ENCODE data around the gene KCNN4. TPM values are rescaled to one million over a fixed set of nuclear protein-coding genes. Genes with fewer than 3 reads are reported as not detected.

The KCNN4 gene
- total RNA-seq, 2 experiments from 2014 or later: 31.3 to 40.0 TPM

GRCh38 chr19:43724896-43725295 lies 55.9 kb downstream of the KCNN4 start:
- Histone ChIP-seq H3K36me3 (ENCODE audit: insufficient read depth, low read length) (peaks cover 22% of the 10 kb centered on the region), H3K4me2 (ENCODE audit: low read length) (peak overlapping the region; percentile 7), H3K9me3 (ENCODE audit: low read length) (no peaks in the 10 kb centered on the region), H2AFZ (ENCODE audit: low read length) (no peak overlapping the region), H3K79me2 (ENCODE audit: insufficient read depth, low read depth, low read length) (no peaks in the 10 kb centered on the region), H3K9me2 (ENCODE audit: insufficient read depth, low read length) (no peaks in the 10 kb centered on the region), H3K4me1 (ENCODE audit: insufficient read depth, low read length, poor library complexity, severe bottlenecking) (peaks cover 15% of the 10 kb centered on the region), H3K27ac (ENCODE audit: low read depth, low read length, poor library complexity, severe bottlenecking) (no peak overlapping the region), H3K4me3 (ENCODE audit: low read depth, low read length, poor library complexity, severe bottlenecking) (no peak overlapping the region), H4K20me1 (ENCODE audit: insufficient read depth, low read length) (no peaks in the 10 kb centered on the region)
- no peak for DNase-seq (ENCODE audit: low spot score)
- CTCF ChIA-PET (ENCODE audit: unreplicated experiment): no interaction called here
- intact Hi-C loops (cut with micrococcal nuclease; ENCODE audit: unreplicated experiment): loop anchor here (10.0 kb wide), 1 partner anchor 60 kb away; no protein-coding TSS in a partner anchor
- BruUV-seq (replicated peaks): no TSS peak
- POLR2A ChIA-PET: interaction anchor here (0.6 kb wide), 1 partner anchor 259 kb away, joined by 5 read pairs; the partner anchor contains the start of gene LYPD3
- no peak for TF ChIP-seq EZH2phosphoT487 (IDR thresholded peaks at IDR 0.05; ENCODE audit: borderline replicate concordance, low read depth, low read length)
- no peak for TF ChIP-seq CTCF (conservative IDR thresholded peaks at IDR 0.05; ENCODE audit: low read length)

- Histone ChIP-seq H3K9me2 (ENCODE audit: insufficient read depth, low read length) (no peaks in the 10 kb centered on the region), H3K4me1 (ENCODE audit: insufficient read depth, low read length, poor library complexity, severe bottlenecking) (peaks cover 15% of the 10 kb centered on the region), H3K36me3 (ENCODE audit: insufficient read depth, low read length) (peaks cover 9% of the 10 kb centered on the region), H3K9me3 (ENCODE audit: low read length) (no peaks in the 10 kb centered on the region), H3K79me2 (ENCODE audit: insufficient read depth, low read depth, low read length) (no peaks in the 10 kb centered on the region), H3K27ac (ENCODE audit: low read depth, low read length, poor library complexity, severe bottlenecking) (no peak overlapping the region), H2AFZ (ENCODE audit: low read length) (no peak overlapping the region), H4K20me1 (ENCODE audit: insufficient read depth, low read length) (no peaks in the 10 kb centered on the region), H3K4me3 (ENCODE audit: low read depth, low read length, poor library complexity, severe bottlenecking) (no peak overlapping the region), H3K4me2 (ENCODE audit: low read length) (no peak overlapping the region)
- ChIA-PET CTCF (ENCODE audit: unreplicated experiment) (no interaction called here), POLR2A (no interaction called here)
- intact Hi-C loops (cut with micrococcal nuclease; ENCODE audit: unreplicated experiment): loop anchor here (10.0 kb wide), 1 partner anchor 59 kb away; no protein-coding TSS in a partner anchor
- no TSS peak for BruUV-seq (replicated peaks)
- no peak for DNase-seq (ENCODE audit: low spot score)
- TF ChIP-seq EZH2phosphoT487 (IDR thresholded peaks at IDR 0.05; ENCODE audit: borderline replicate concordance, low read depth, low read length): no peak
- TF ChIP-seq CTCF (conservative IDR thresholded peaks at IDR 0.05; ENCODE audit: low read length): peak; percentile 47
Measured at GRCh38 chr19:43723588-43723987, 57.2 kb downstream of the KCNN4 start.

GRCh38 chr19:43721469-43722048 lies 59.2 kb downstream of the KCNN4 start:
- H3K4me1 ChIP-seq (ENCODE audit: insufficient read depth, low read length, poor library complexity, severe bottlenecking): peaks cover 15% of the 10 kb centered on the region
- intact Hi-C loops (cut with micrococcal nuclease; ENCODE audit: unreplicated experiment): loop anchor here (10.0 kb wide), 1 partner anchor 57 kb away; no protein-coding TSS in a partner anchor
- no peak overlapping the region for H3K27ac ChIP-seq (ENCODE audit: low read depth, low read length, poor library complexity, severe bottlenecking)
- H3K4me2 ChIP-seq (ENCODE audit: low read length): no peak overlapping the region
- H3K4me3 ChIP-seq (ENCODE audit: low read depth, low read length, poor library complexity, severe bottlenecking): no peak overlapping the region
- ChIA-PET POLR2A (interaction anchor here (1.0 kb wide), 1 partner anchor 37 kb away, joined by 3 read pairs; no protein-coding TSS in a partner anchor), CTCF (ENCODE audit: unreplicated experiment) (no interaction called here)
- H3K9me2 ChIP-seq (ENCODE audit: insufficient read depth, low read length): no peaks in the 10 kb centered on the region
- no peak for DNase-seq (ENCODE audit: low spot score)
- no TSS peak for BruUV-seq (replicated peaks)
- no peaks in the 10 kb centered on the region for H4K20me1 ChIP-seq (ENCODE audit: insufficient read depth, low read length)
- no peak for TF ChIP-seq CTCF (conservative IDR thresholded peaks at IDR 0.05; ENCODE audit: low read length)
- TF ChIP-seq EZH2phosphoT487 (IDR thresholded peaks at IDR 0.05; ENCODE audit: borderline replicate concordance, low read depth, low read length): no peak
- H3K9me3 ChIP-seq (ENCODE audit: low read length): no peaks in the 10 kb centered on the region
- no peaks in the 10 kb centered on the region for H3K36me3 ChIP-seq (ENCODE audit: insufficient read depth, low read length)
- no peaks in the 10 kb centered on the region for H3K79me2 ChIP-seq (ENCODE audit: insufficient read depth, low read depth, low read length)
- H2AFZ ChIP-seq (ENCODE audit: low read length): no peak overlapping the region
